ENCODE results near the gene HLA-E. TPM values are rescaled to one million over a fixed set of nuclear protein-coding genes. Genes with fewer than 3 reads are reported as not detected.

The HLA-E gene
- total and polyA plus RNA-seq, 10 of the 15 experiments (the other 5 are each of a cell fraction or from before 2014, with no cell fraction given) = 35.1 to 483 (median 267) TPM

GRCh38 chr6:30513451-30513850 is 24.1 kb downstream of the HLA-E start:
- no peaks in the 10 kb centered on the region for H3K36me3 ChIP-seq (ENCODE audit: control insufficient read depth in 2 of 2, insufficient read depth in 2 of 2, low read length in 1 of 2)
- no peak overlapping the region for H3K9ac ChIP-seq (ENCODE audit: control insufficient read depth, insufficient read depth, low read length)
- WGBS (ENCODE audit: insufficient coverage, insufficient replicate concordance, low lambda C conversion rate, missing lambda C conversion rate) = 96% methylated on average over 2 of the region's 2 CpGs
- peaks cover 4% of the 10 kb centered on the region; the same call in 1 of the 3 replicates for H3K9me3 ChIP-seq (replicated peaks; ENCODE audit: control insufficient read depth, insufficient read depth, low read length)
- in situ Hi-C loops (cut with MboI) = no loop called here
- no peak overlapping the region for H3K4me2 ChIP-seq (ENCODE audit: control insufficient read depth, insufficient read depth)
- ChIA-PET RAD21 (ENCODE audit: unreplicated experiment) (no interaction called here), POLR2A (interaction anchor here (0.5 to 1.2 kb wide), 2 partner anchors 17 to 101 kb away, joined by 3 to 4 read pairs; no protein-coding TSS in a partner anchor), CTCF (interaction anchor here (1.0 to 1.4 kb wide), 4 partner anchors 14 to 166 kb away, joined by 3 to 5 read pairs (median 3); no protein-coding TSS in a partner anchor), SMC1A (ENCODE audit: uncharacterized antibody, unreplicated experiment) (interaction anchor here (0.6 to 2.5 kb wide), 5 partner anchors 16 to 852 kb away, joined by 3 to 11 read pairs (median 3); no protein-coding TSS in a partner anchor)
- H3K79me2 ChIP-seq (ENCODE audit: control insufficient read depth, insufficient read depth, low read length) = no peaks in the 10 kb centered on the region
- TF ChIP-seq PKNOX1 (IDR thresholded peaks at IDR 0.05) (no peak), ATF3 (IDR thresholded peaks at IDR 0.05; ENCODE audit: borderline replicate concordance, extremely low read depth, low read depth, low read length) (no peak), PML (IDR thresholded peaks at IDR 0.05; ENCODE audit: low read length) (no peak), ZSCAN29 (IDR thresholded peaks at IDR 0.05) (no peak), NRF1 (conservative IDR thresholded peaks at IDR 0.05; ENCODE audit: low read depth, low read length) (no peak), JUND (IDR thresholded peaks at IDR 0.05; ENCODE audit: low read depth, low read length) (no peak), KDM1A (IDR thresholded peaks at IDR 0.05; ENCODE audit: borderline replicate concordance) (no peak), PAX5 (IDR thresholded peaks at IDR 0.05; ENCODE audit: borderline replicate concordance, low read depth, low read length) (no peak), ETV6 (conservative IDR thresholded peaks at IDR 0.05 in 1 of 2, IDR thresholded peaks at IDR 0.05 in 1 of 2; ENCODE audit: borderline replicate concordance in 1 of 2, low read depth in 1 of 2) (no peak), ZNF274 (IDR thresholded peaks at IDR 0.05; ENCODE audit: insufficient read depth, insufficient read length) (no peak), ZNF24 (IDR thresholded peaks at IDR 0.05) (no peak), BMI1 (IDR thresholded peaks at IDR 0.05; ENCODE audit: borderline replicate concordance) (no peak), HDAC6 (IDR thresholded peaks at IDR 0.05; ENCODE audit: unreplicated experiment) (no peak)
- ATAC-seq (no peak), FAIRE-seq (no peak), DNase-seq (ENCODE audit: low read depth, low spot score) (no peak)
- peaks cover 39% of the 10 kb centered on the region for H3K4me1 ChIP-seq (ENCODE audit: control insufficient read depth, insufficient read depth, low read length)
- H2AFZ ChIP-seq (ENCODE audit: control insufficient read depth, low read depth, low read length) = no peak overlapping the region
- no peaks in the 10 kb centered on the region for H3K27me3 ChIP-seq (replicated peaks in 1 of 2; ENCODE audit: control insufficient read depth in 2 of 2, insufficient read depth in 2 of 2, low read length in 1 of 2)
- H3K4me3 ChIP-seq = no peak overlapping the region
- BruUV-seq (replicated peaks) = no TSS peak
- intact Hi-C loops (cut with micrococcal nuclease; ENCODE audit: unreplicated experiment) = no loop called here
- no peak overlapping the region for H3K27ac ChIP-seq (ENCODE audit: control insufficient read depth, insufficient read depth)
- H4K20me1 ChIP-seq (ENCODE audit: control insufficient read depth, insufficient read depth) = no peaks in the 10 kb centered on the region

Measured in GM12878 (cell line).